ENCODE measurements around the gene ADAP2.
A peak's percentile ranks its signal among the peaks of the same experiment; 100 is the strongest.
"Not testable (repeated sequence)": the region's sequence is repeated elsewhere in the genome, so short reads cannot be mapped to it uniquely, and the experiment has no call there.

The ADAP2 gene

GRCh38 chr17:30931582-30931981 is 9.8 kb downstream of the ADAP2 start:
- not testable (repeated sequence) for DNase-seq

GRCh38 chr17:30933966-30934365 is 12.2 kb downstream of the ADAP2 start:
- no peak for DNase-seq

GRCh38 chr17:30939051-30939689 is 17.4 kb downstream of the ADAP2 start:
- DNase-seq: no peak

- no peak for DNase-seq
Measured at GRCh38 chr17:30942308-30943079, 20.7 kb downstream of the ADAP2 start.

- DNase-seq: no peak
Measured at GRCh38 chr17:30947796-30948195, 26.1 kb downstream of the ADAP2 start.

GRCh38 chr17:30950189-30950588 is 28.4 kb downstream of the ADAP2 start:
- no peak for DNase-seq

- peak; percentile 94 for DNase-seq
Measured at GRCh38 chr17:30950669-30951399, 29.1 kb downstream of the ADAP2 start.

- no peak for DNase-seq
Measured at GRCh38 chr17:30952638-30953393, 31.1 kb downstream of the ADAP2 start.

- no peak for DNase-seq
Measured at GRCh38 chr17:30954046-30954830, 32.5 kb downstream of the ADAP2 start.

- DNase-seq: no peak
Measured at GRCh38 chr17:30956764-30957374, 35.1 kb downstream of the ADAP2 start.

GRCh38 chr17:30957741-30958140 is 36.0 kb downstream of the ADAP2 start:
- no peak for DNase-seq

- DNase-seq: no peak
Measured at GRCh38 chr17:30958187-30958586, 36.4 kb downstream of the ADAP2 start.

GRCh38 chr17:30961209-30962188 is 39.8 kb downstream of the ADAP2 start:
- no peak for DNase-seq

- DNase-seq: not testable (repeated sequence)
Measured at GRCh38 chr17:30964312-30964711, 42.6 kb downstream of the ADAP2 start.

- DNase-seq: no peak
Measured at GRCh38 chr17:30964876-30965275, 43.1 kb downstream of the ADAP2 start.

- DNase-seq: no peak
Measured at GRCh38 chr17:30965686-30966085, 43.9 kb downstream of the ADAP2 start.

GRCh38 chr17:30967911-30968310 is 46.2 kb downstream of the ADAP2 start:
- DNase-seq: not testable (repeated sequence)

GRCh38 chr17:30969989-30970830 is 48.5 kb downstream of the ADAP2 start:
- no peak for DNase-seq

- peak; percentile 50 for DNase-seq
Measured at GRCh38 chr17:30970831-30971567, 49.3 kb downstream of the ADAP2 start, which contains the start of gene RNF135. Gene RNF135, plus strand, starts transcription at chr17:30971039. Its CDS starts 35 bp downstream, at chr17:30971074.
